Tibial artery (tissue), 4 donors: ENCODE data around the gene PWWP2A.

Source experiments
- DNase-seq, 2 donors: peaks; one replicate each; pipeline ENCODE4 v3.0.0-alpha.2; 2019
- H3K27ac ChIP-seq, 2 donors: fragments of 200-600 bp; sonication (generic) in 1 of 2; 1 replicate in 1 of 2; 2 replicates in 1 of 2; pipeline ENCODE4 v1.5.1; 2018 to 2019; ENCODE audit warnings: mild to moderate bottlenecking in 1 of 2
- H3K27me3 ChIP-seq, 2 donors: fragments of 200-600 bp; sonication (generic) in 1 of 2; one replicate each; pipeline versions ENCODE4 v1.5.1 to v1.6.0; 2016 to 2019
- H3K36me3 ChIP-seq, 3 donors: fragments of 200-600 bp; sonication (generic) in 2 of 3; one replicate each; pipeline ENCODE4 v1.5.1; 2016 to 2019; ENCODE audit warnings: mild to moderate bottlenecking in 2 of 3
- H3K4me1 ChIP-seq, 4 donors: fragments of 200-600 bp; sonication (generic) in 2 of 4; 1 replicate in 3 of 4; 2 replicates in 1 of 4; pipeline ENCODE4 v1.5.1; 2016 to 2019
- H3K4me3 ChIP-seq, 2 donors: fragments of 200-600 bp; sonication (generic) in 1 of 2; 1 replicate in 1 of 2; 2 replicates in 1 of 2; pipeline ENCODE4 v1.5.1; 2018 to 2019; ENCODE audit warnings: mild to moderate bottlenecking in 2 of 2
- H3K9me3 ChIP-seq, 3 donors: fragments of 200-600 bp; sonication (generic) in 1 of 3; one replicate each; pipeline ENCODE4 v1.5.1; 2016 to 2019
- CTCF ChIP-seq, 2 experiments: fragments of 200-600 bp in 1 of 2; fragments of 450-650 bp in 1 of 2; IDR thresholded peaks; one replicate each; pipeline ENCODE4 v1.5.1; 2017 to 2019; ENCODE audit warnings: antibody characterized with exemption in 2 of 2, mild to moderate bottlenecking in 1 of 2, moderate library complexity in 1 of 2
- intact Hi-C: fragments of 100-400 bp; cut with DNase I; formaldehyde crosslinking; loops from one replicate; pipeline ENCODE4 v1.15.0; 2023; ENCODE audit warnings: low total_unique reads

Gene PWWP2A

GRCh38 chr5:160047423-160047822 lies 71.8 kb downstream of the PWWP2A start:
- no peak for DNase-seq
- Histone ChIP-seq H3K36me3 (peaks cover 31 to 67% (median 32%) of the 10 kb centered on the region in 3 donors), H3K27ac (no peak overlapping the region), H3K4me3 (no peak overlapping the region), H3K9me3 (no peaks in the 10 kb centered on the region), H3K27me3 (no peaks in the 10 kb centered on the region), H3K4me1 (no peaks in the 10 kb centered on the region)
- TF ChIP-seq CTCF (IDR thresholded peaks at IDR 0.05), result no peak
- intact Hi-C loops, result no loop called here

- intact Hi-C loops, result no loop called here
- Histone ChIP-seq H3K27ac (no peak overlapping the region), H3K4me3 (no peak overlapping the region), H3K27me3 (no peaks in the 10 kb centered on the region), H3K9me3 (no peaks in the 10 kb centered on the region), H3K4me1 (no peaks in the 10 kb centered on the region), H3K36me3 (peaks cover 13 to 67% (median 20%) of the 10 kb centered on the region in 3 donors)
- no peak for TF ChIP-seq CTCF (IDR thresholded peaks at IDR 0.05)
- DNase-seq, result no peak
Observed at GRCh38 chr5:160044967-160045366, 74.3 kb downstream of the PWWP2A start.

GRCh38 chr5:160044391-160044804 lies 74.9 kb downstream of the PWWP2A start:
- no peak for DNase-seq
- peaks cover 7 to 66% (median 20%) of the 10 kb centered on the region in 3 donors for H3K36me3 ChIP-seq
- intact Hi-C loops, result no loop called here
- H3K27ac ChIP-seq, result no peak overlapping the region
- no peak overlapping the region for H3K4me3 ChIP-seq
- no peaks in the 10 kb centered on the region for H3K4me1 ChIP-seq
- no peak for TF ChIP-seq CTCF (IDR thresholded peaks at IDR 0.05)
- H3K27me3 ChIP-seq, result no peaks in the 10 kb centered on the region
- no peaks in the 10 kb centered on the region for H3K9me3 ChIP-seq

GRCh38 chr5:160042671-160043070 lies 76.6 kb downstream of the PWWP2A start:
- Histone ChIP-seq H3K4me3 (no peak overlapping the region), H3K27me3 (no peaks in the 10 kb centered on the region), H3K27ac (no peak overlapping the region), H3K9me3 (no peaks in the 10 kb centered on the region), H3K36me3 (peaks cover 3 to 72% (median 22%) of the 10 kb centered on the region in 3 donors), H3K4me1 (peaks cover 0 to 5% (median 0%) of the 10 kb centered on the region in 4 donors)
- DNase-seq, result no peak
- TF ChIP-seq CTCF (IDR thresholded peaks at IDR 0.05), result no peak
- intact Hi-C loops, result no loop called here
